Measurements from ENCODE around the gene SOD2.
"Not testable (repeated sequence)": the region's sequence is repeated elsewhere in the genome, so short reads cannot be mapped to it uniquely, and the experiment has no call there.

Gene SOD2

GRCh38 chr6:159693128-159693893, at the start of gene SOD2:
Gene SOD2, minus strand, starts transcription at chr6:159693241. Its CDS starts 74 bp downstream, at chr6:159693167.
- in situ Hi-C loops (cut with HindIII; ENCODE audit: low pct_unique_long_range_greater_than_20kb, low sequenced_read_pairs) = no loop called here
- DNase-seq (ENCODE audit: low read depth in 1 of 2, low spot score in 1 of 2) = peak; percentile 57 to 82
- no peak for TF ChIP-seq JUND (IDR thresholded peaks at IDR 0.05; ENCODE audit: low read depth)

GRCh38 chr6:159742165-159742564, 49.1 kb upstream of the SOD2 start:
- DNase-seq (ENCODE audit: low read depth in 1 of 2, low spot score in 1 of 2) = no peak
- TF ChIP-seq JUND (IDR thresholded peaks at IDR 0.05; ENCODE audit: low read depth) = no peak
- in situ Hi-C loops (cut with HindIII; ENCODE audit: low pct_unique_long_range_greater_than_20kb, low sequenced_read_pairs) = no loop called here

GRCh38 chr6:159739341-159739740, 46.3 kb upstream of the SOD2 start:
- in situ Hi-C loops (cut with HindIII; ENCODE audit: low pct_unique_long_range_greater_than_20kb, low sequenced_read_pairs) = no loop called here
- TF ChIP-seq JUND (IDR thresholded peaks at IDR 0.05; ENCODE audit: low read depth) = no peak
- DNase-seq (ENCODE audit: low read depth in 1 of 2, low spot score in 1 of 2) = no peak

GRCh38 chr6:159736908-159737307, 43.9 kb upstream of the SOD2 start:
- in situ Hi-C loops (cut with HindIII; ENCODE audit: low pct_unique_long_range_greater_than_20kb, low sequenced_read_pairs) = no loop called here
- no peak for TF ChIP-seq JUND (IDR thresholded peaks at IDR 0.05; ENCODE audit: low read depth)
- DNase-seq (ENCODE audit: low read depth in 1 of 2, low spot score in 1 of 2) = no peak

GRCh38 chr6:159733395-159733794, 40.4 kb upstream of the SOD2 start:
- in situ Hi-C loops (cut with HindIII; ENCODE audit: low pct_unique_long_range_greater_than_20kb, low sequenced_read_pairs); DNase-seq (ENCODE audit: low read depth in 1 of 2, low spot score in 1 of 2): not testable (repeated sequence)

GRCh38 chr6:159732550-159732949, 39.5 kb upstream of the SOD2 start:
- in situ Hi-C loops (cut with HindIII; ENCODE audit: low pct_unique_long_range_greater_than_20kb, low sequenced_read_pairs); DNase-seq (ENCODE audit: low read depth in 1 of 2, low spot score in 1 of 2): not testable (repeated sequence)

GRCh38 chr6:159730332-159730676, 37.3 kb upstream of the SOD2 start:
- in situ Hi-C loops (cut with HindIII; ENCODE audit: low pct_unique_long_range_greater_than_20kb, low sequenced_read_pairs) = no loop called here

GRCh38 chr6:159729598-159730331, 36.7 kb upstream of the SOD2 start:
- in situ Hi-C loops (cut with HindIII; ENCODE audit: low pct_unique_long_range_greater_than_20kb, low sequenced_read_pairs) = no loop called here
- TF ChIP-seq JUND (IDR thresholded peaks at IDR 0.05; ENCODE audit: low read depth) = no peak
- DNase-seq (ENCODE audit: low read depth in 1 of 2, low spot score in 1 of 2) = no peak

More at GRCh38 chr6:159730332-159730676, 37.3 kb upstream of the SOD2 start:
- DNase-seq (ENCODE audit: low read depth in 1 of 2, low spot score in 1 of 2) = no peak
- no peak for TF ChIP-seq JUND (IDR thresholded peaks at IDR 0.05; ENCODE audit: low read depth)

- no peak for TF ChIP-seq JUND (IDR thresholded peaks at IDR 0.05; ENCODE audit: low read depth)
- no peak for DNase-seq (ENCODE audit: low read depth in 1 of 2, low spot score in 1 of 2)
- in situ Hi-C loops (cut with HindIII; ENCODE audit: low pct_unique_long_range_greater_than_20kb, low sequenced_read_pairs) = no loop called here
These were observed 35.5 kb upstream of the SOD2 start for GRCh38 chr6:159728531-159728964.

- TF ChIP-seq JUND (IDR thresholded peaks at IDR 0.05; ENCODE audit: low read depth) = no peak
- DNase-seq (ENCODE audit: low read depth in 1 of 2, low spot score in 1 of 2) = peak; percentile 13 to 31
- in situ Hi-C loops (cut with HindIII; ENCODE audit: low pct_unique_long_range_greater_than_20kb, low sequenced_read_pairs) = no loop called here
These were observed 34.8 kb upstream of the SOD2 start for GRCh38 chr6:159727717-159728445.

- TF ChIP-seq JUND (IDR thresholded peaks at IDR 0.05; ENCODE audit: low read depth) = no peak
- DNase-seq (ENCODE audit: low read depth in 1 of 2, low spot score in 1 of 2) = peak; percentile 77 to 97
- in situ Hi-C loops (cut with HindIII; ENCODE audit: low pct_unique_long_range_greater_than_20kb, low sequenced_read_pairs) = no loop called here
These were observed 34.1 kb upstream of the SOD2 start, which contains the start of gene WTAP for GRCh38 chr6:159726918-159727716. Gene WTAP, plus strand, starts transcription at chr6:159727506. Its CDS starts 8,760 bp downstream, at chr6:159736266.

All from T47D (cell line).